SKM-1 treated with dmso at 0.1 percent for 144 hours (cell line): ENCODE measurements around the gene TIMELESS.
A peak's percentile ranks its signal among the peaks of the same experiment; 100 is the strongest.
"Not testable (repeated sequence)": the region's sequence is repeated elsewhere in the genome, so short reads cannot be mapped to it uniquely, and the experiment has no call there.

Experiments used
- DNase-seq: peaks from one replicate; lab custom pipeline; 2025; ENCODE audit not compliant: unreplicated experiment; lab: John Stamatoyannopoulos, UW

TIMELESS gene

GRCh38 chr12:56469007-56469930 is 20.0 kb upstream of the TIMELESS start:
- no peak for DNase-seq

- peak; percentile 66 for DNase-seq
These were observed 19.2 kb upstream of the TIMELESS start, which contains the start of gene SPRYD4 for GRCh38 chr12:56468216-56469006. Gene SPRYD4, plus strand, starts transcription at chr12:56468578. Its CDS starts 14 bp downstream, at chr12:56468592.

- no peak for DNase-seq
These were observed 13.3 kb upstream of the TIMELESS start for GRCh38 chr12:56462565-56462964.

- DNase-seq: no peak
These were observed 12.3 kb upstream of the TIMELESS start for GRCh38 chr12:56461235-56462159.

- no peak for DNase-seq
These were observed 8.6 kb upstream of the TIMELESS start for GRCh38 chr12:56457817-56458216.

- DNase-seq: no peak
These were observed 5.3 kb upstream of the TIMELESS start, which contains the start of gene MIP for GRCh38 chr12:56454557-56454956. Gene MIP, minus strand, starts transcription at chr12:56454657. Its CDS starts 44 bp downstream, at chr12:56454613.

- no peak for DNase-seq
These were observed 1.9 kb upstream of the TIMELESS start for GRCh38 chr12:56451147-56451546.

GRCh38 chr12:56450241-56450640 is 1.0 kb upstream of the TIMELESS start:
- no peak for DNase-seq

GRCh38 chr12:56449622-56449984 is 377 bp upstream of the TIMELESS start:
- DNase-seq: no peak

GRCh38 chr12:56443208-56443607 is 6.0 kb downstream of the TIMELESS start:
- not testable (repeated sequence) for DNase-seq

- DNase-seq: no peak
These were observed 11.6 kb downstream of the TIMELESS start for GRCh38 chr12:56437430-56438176.

GRCh38 chr12:56434828-56435227 is 14.4 kb downstream of the TIMELESS start:
- no peak for DNase-seq

GRCh38 chr12:56431850-56432249 is 17.4 kb downstream of the TIMELESS start:
- DNase-seq: no peak

- no peak for DNase-seq
These were observed 17.9 kb downstream of the TIMELESS start for GRCh38 chr12:56431288-56431687.

- DNase-seq: no peak
These were observed 23.2 kb downstream of the TIMELESS start for GRCh38 chr12:56425940-56426438.

GRCh38 chr12:56425193-56425592 is 24.0 kb downstream of the TIMELESS start:
- no peak for DNase-seq

- DNase-seq: no peak
These were observed 28.8 kb downstream of the TIMELESS start for GRCh38 chr12:56420411-56420810.

GRCh38 chr12:56417739-56418138 is 31.5 kb downstream of the TIMELESS start:
- no peak for DNase-seq

GRCh38 chr12:56414401-56414800 is 34.8 kb downstream of the TIMELESS start:
- no peak for DNase-seq

- no peak for DNase-seq
These were observed 35.8 kb downstream of the TIMELESS start for GRCh38 chr12:56413392-56413791.
